ENCODE data around the gene TMEM233.

TMEM233 gene

GRCh38 chr12:119660076-119660475 is 66.5 kb downstream of the TMEM233 start:
- no peak for FAIRE-seq

- no peak for FAIRE-seq
These were observed 68.3 kb downstream of the TMEM233 start for GRCh38 chr12:119661882-119662281.

GRCh38 chr12:119664642-119665041 is 71.1 kb downstream of the TMEM233 start:
- no peak for FAIRE-seq

DNA sequence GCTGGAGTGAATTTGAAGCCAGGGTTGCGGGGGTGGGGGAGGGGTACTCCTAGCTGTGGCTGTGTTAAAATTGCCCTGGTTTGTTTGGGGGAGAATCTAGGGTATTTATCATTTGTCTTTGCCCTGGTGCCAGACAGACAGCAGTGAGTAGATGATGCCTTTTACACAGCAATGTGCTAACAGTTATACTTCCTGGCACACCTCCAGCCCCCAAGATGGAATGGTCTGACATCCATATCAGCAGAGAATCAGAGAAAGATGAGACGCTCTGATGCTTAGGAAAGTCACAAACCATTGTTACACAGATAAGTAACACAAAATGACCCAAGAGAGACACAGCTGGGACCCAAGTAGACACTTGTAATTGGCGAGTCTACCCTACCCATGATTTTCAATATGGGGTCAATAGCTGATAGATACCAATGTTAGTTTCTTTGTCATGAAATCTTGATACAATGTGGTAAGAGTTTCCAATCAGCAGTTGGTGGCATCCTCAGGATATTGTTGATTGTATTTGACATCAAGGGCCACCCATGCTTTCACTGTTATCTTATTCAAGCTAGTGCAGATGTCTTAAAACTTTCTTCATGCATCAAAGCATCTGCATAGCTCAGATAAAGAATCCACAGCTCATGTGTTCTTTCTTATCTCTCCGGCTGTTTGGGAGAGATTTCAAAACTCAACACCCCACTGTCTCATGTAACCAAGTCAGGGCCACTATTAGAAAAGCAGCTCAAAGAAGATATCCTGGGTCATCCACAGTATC is 71.8 kb downstream of the TMEM233 start:
- no peak for FAIRE-seq

DNA sequence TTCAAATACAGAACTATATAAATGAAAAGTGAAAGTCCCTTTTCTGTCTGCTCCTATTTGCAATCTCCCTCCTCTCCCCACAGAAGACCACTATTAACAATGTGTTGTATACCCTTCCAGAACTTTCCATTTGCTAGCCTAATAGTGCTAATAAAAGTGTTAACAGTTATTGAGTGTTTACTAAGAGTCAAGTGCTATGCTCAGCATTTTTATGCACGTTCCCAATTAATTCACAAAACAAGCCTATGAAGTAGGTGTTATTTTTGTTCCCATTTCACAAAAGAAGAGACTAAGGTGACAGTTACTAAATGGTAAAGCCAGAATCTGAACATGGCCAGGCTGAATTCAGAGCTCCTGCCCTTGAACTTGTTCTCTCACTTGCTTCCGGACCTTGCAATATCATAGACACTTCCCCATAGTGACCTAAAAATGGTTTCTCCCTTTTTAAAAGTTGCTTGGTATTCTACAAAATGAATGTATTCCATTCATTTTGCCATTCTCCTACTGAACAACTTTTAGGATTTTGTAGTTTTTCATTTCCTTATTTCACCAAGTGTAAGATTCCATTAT is 72.7 kb downstream of the TMEM233 start:
- FAIRE-seq, result no peak

DNA sequence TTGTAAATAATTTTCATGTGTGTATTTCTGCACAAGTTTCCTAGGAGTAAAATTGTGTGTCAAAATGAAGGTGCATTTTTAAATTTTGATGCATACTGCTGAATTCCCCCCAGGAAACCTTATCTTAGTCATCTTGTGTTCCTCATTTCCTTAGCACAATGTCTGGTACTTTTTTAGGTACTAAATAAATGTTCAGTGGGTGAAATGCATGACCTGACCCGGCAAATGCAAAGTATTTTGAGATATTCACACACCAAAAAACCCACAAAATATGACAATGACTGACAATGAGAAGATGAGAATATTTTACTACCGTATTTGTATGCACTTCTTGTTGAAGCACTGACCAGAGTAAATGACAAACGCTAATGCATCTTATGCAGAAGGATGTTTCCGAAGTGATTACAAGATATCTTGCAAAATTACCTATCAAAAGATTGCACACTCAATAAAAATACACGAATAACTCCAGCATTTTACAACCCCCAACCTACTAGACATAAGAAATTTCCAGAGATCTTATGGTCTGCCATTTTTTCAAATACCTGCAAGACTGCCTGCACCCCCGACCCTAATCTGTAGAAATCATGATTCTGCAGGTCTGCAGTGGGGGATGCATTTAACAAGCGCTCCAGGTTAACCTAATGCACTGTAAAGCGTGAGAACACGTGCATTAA is 73.5 kb downstream of the TMEM233 start:
- FAIRE-seq, result no peak

GRCh38 chr12:119667577-119668323 is 74.2 kb downstream of the TMEM233 start, which contains the start of gene PRKAB1:
Gene PRKAB1, plus strand, starts transcription at chr12:119668133. Its CDS starts 112 bp downstream, at chr12:119668245.
- FAIRE-seq, result no peak

DNA sequence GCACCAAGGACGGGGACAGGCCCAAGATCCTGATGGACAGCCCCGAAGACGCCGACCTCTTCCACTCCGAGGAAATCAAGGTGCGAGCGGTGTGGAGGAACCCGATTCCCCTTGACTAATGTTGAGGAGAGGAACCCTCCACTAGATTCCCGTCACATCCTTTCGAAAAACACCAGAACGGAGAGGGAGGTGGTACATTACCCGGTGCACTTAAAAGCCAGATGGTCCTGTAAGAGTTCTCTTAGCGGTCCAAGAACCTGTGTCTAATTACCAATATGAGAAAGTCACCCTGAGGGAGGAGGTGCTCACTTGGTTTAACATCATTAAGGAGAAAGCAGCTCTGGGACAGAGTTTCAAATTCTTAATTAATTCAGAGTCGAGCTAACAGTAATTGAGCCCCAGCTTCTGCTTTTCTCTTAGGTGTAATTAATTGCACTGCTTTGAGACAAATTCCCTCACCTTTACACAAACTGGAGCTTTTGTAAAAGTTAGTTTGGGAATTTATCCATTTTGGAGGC is 74.8 kb downstream of the TMEM233 start:
- FAIRE-seq, result no peak

DNA sequence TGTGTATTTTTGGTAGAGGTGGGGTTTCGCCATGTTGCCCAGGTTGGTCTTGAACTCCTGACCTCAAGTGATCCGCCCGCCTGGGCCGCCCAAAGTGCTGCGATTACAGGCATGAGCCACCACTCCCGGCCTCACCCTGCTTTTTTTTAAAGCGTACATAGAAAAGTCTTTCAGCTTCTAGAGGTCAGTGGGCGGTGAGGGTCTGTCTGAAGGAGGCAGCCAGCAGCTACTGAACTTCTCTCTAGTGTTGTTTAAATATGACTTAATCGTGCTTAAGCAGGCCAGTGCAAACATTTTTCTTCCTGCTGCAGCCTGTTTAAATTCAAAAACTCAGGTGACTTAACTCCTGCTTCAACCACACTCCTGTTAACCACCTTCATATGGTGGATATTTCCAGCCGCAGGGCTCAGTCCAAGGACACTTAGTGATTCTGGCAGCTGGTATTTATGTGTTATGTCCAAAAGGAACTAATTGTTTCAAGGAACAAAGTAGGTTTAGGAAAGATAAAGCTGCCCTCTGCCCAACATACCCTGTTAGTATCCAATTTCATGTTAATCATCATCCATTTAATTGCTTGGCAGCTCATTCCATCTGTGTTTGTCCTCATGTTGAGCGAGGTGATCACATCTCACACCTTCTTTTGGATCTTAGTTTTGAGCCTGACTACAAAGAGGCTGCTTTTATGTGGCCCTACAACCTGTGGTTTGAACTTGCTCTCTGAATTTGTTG is 76.3 kb downstream of the TMEM233 start:
- no peak for FAIRE-seq

GRCh38 chr12:119671070-119671469 is 77.5 kb downstream of the TMEM233 start:
- FAIRE-seq, result no peak

- no peak for FAIRE-seq
These were observed 78.6 kb downstream of the TMEM233 start for GRCh38 chr12:119672194-119672593.

DNA sequence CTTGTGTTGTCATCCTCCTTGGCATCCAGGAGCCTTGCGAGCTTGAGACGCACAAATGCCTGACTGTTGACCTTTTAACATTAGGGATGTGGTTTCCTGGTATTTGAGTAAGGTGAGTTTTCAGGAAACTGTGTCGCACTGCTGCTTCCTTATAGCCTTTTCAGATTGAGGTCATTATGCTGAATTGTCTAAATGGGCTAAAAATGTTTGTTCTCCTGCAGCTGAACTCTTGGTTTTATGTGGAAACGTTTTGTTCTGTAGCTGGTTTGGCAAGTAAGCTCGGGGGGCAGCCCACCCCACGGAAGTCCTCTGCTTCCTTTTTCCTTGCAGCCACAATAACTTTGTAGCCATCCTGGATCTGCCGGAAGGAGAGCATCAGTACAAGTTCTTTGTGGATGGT is 80.1 kb downstream of the TMEM233 start:
- FAIRE-seq, result no peak

GRCh38 chr12:119674560-119674959 is 81.0 kb downstream of the TMEM233 start:
- no peak for FAIRE-seq

- no peak for FAIRE-seq
These were observed 82.4 kb downstream of the TMEM233 start for GRCh38 chr12:119676022-119676421.

GRCh38 chr12:119676573-119676972 is 83.0 kb downstream of the TMEM233 start:
- FAIRE-seq, result no peak

- no peak for FAIRE-seq
These were observed 84.9 kb downstream of the TMEM233 start for GRCh38 chr12:119678459-119678858.

- no peak for FAIRE-seq
These were observed 85.5 kb downstream of the TMEM233 start for GRCh38 chr12:119679081-119679480.

DNA sequence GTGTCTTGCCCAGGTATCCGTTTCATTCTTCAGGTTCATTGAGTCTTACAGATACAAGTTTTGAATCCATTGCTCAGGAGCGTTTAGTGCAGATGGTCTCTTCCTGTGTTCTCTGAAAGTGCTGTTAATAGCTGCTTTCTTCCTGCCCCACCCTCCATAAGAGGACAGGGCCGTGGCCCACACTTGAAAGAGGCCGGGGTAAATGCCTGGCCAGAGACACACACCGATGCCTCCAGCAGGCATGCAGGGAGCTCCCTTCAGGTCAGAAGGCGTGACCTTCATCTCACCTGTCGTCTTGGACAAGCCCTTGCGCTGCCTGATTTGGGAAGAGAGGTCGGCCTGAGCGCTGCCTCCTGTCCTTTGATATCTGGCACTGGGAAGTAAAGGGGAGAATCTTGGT is 85.9 kb downstream of the TMEM233 start:
- no peak for FAIRE-seq

DNA sequence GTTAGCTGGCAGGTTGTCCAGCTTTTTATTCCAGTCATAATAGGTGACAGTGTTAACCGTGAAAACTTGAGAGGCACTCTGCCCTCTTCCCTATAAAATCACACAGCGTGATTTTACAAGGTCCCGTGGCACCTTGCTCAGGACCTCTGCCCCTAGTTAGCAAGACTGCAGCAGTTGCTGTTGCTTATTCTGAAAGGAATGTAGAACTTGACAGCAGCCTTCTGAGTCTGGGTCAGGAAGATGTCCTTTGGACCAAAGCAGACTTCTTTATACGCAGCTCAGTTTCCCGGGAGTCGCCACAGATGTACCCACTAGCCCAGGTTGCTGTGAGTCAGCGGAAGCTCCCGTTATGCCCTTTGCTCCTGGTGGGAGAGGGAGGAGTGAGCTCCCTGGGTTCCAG is 87.5 kb downstream of the TMEM233 start:
- no peak for FAIRE-seq

- no peak for FAIRE-seq
These were observed 88.4 kb downstream of the TMEM233 start for GRCh38 chr12:119681728-119682638.

- FAIRE-seq, result no peak
These were observed 89.2 kb downstream of the TMEM233 start for GRCh38 chr12:119682639-119683252.

Measured in islet of Langerhans (tissue), 1 donor.